ENCODE data around the gene DCP1A. TPM values are rescaled to one million over a fixed set of nuclear protein-coding genes. Genes with fewer than 3 reads are reported as not detected.

DCP1A gene
- total RNA-seq, 2 donors from 2014 or later = 17.8 to 18.8 TPM

DNA sequence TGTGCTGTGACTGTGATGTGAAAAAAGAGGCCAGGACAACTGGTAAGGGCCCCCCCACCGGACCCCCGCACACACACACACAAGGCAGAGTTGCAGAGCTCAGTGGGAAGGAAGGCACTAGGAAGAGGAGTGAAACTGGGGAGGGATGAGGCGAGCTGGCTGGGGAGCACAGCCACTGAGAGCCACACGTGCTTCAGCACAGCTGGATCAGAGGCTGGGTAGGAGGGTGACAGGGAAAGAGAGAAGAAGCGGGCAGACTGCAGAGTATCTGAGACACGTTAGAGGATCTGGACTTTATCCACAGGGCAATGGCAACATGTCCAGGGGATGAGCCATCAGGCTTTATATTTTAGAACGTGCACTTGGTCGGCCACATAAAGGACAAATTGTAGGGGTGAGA, 53.5 kb downstream of the DCP1A start:
- no peaks in the 10 kb centered on the region for H3K27me3 ChIP-seq
- DNase-seq (ENCODE audit: low spot score) = no peak
- peaks cover 19% of the 10 kb centered on the region for H3K36me3 ChIP-seq

DNA sequence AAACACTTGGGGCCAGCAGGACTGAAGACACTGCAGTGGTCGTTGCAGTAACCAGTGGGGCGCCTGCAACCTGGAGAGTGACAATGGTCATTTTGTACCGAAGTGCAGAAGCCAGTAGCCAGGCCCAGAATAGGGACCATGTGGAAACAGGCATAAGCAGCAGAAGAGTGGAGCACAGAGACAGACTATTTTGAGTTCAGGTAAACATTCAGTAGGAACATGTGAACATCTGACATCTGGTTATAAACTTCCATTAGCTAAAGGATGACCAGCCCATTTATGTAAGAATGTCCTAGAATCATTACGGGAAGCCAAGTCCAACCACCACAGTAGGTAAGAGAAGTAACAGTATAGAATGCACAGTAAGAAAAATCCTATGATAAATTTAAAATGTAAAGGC, 59.1 kb downstream of the DCP1A start:
- no peak for DNase-seq (ENCODE audit: low spot score)
- TF ChIP-seq, protein P1, sequence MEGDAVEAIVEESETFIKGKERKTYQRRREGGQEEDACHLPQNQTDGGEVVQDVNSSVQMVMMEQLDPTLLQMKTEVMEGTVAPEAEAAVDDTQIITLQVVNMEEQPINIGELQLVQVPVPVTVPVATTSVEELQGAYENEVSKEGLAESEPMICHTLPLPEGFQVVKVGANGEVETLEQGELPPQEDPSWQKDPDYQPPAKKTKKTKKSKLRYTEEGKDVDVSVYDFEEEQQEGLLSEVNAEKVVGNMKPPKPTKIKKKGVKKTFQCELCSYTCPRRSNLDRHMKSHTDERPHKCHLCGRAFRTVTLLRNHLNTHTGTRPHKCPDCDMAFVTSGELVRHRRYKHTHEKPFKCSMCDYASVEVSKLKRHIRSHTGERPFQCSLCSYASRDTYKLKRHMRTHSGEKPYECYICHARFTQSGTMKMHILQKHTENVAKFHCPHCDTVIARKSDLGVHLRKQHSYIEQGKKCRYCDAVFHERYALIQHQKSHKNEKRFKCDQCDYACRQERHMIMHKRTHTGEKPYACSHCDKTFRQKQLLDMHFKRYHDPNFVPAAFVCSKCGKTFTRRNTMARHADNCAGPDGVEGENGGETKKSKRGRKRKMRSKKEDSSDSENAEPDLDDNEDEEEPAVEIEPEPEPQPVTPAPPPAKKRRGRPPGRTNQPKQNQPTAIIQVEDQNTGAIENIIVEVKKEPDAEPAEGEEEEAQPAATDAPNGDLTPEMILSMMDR (IDR thresholded peaks at IDR 0.05) = no peak
- no peaks in the 10 kb centered on the region for H3K27me3 ChIP-seq
- no peaks in the 10 kb centered on the region for H3K9me3 ChIP-seq
- H3K4me3 ChIP-seq = no peak overlapping the region
- H3K36me3 ChIP-seq = peaks cover 65% of the 10 kb centered on the region
- no peaks in the 10 kb centered on the region for H3K4me1 ChIP-seq
- no peak overlapping the region for H3K27ac ChIP-seq

More for the DNA sequence above, 53.5 kb downstream of the DCP1A start:
- H3K27ac ChIP-seq = peak overlapping the region in 1 of 2 donors; percentile 20
- no peak overlapping the region for H3K4me3 ChIP-seq
- TF ChIP-seq, protein P1 (IDR thresholded peaks at IDR 0.05) = no peak
- no peaks in the 10 kb centered on the region for H3K9me3 ChIP-seq
- H3K4me1 ChIP-seq = peaks cover 0 to 8% of the 10 kb centered on the region in 2 donors

DNA sequence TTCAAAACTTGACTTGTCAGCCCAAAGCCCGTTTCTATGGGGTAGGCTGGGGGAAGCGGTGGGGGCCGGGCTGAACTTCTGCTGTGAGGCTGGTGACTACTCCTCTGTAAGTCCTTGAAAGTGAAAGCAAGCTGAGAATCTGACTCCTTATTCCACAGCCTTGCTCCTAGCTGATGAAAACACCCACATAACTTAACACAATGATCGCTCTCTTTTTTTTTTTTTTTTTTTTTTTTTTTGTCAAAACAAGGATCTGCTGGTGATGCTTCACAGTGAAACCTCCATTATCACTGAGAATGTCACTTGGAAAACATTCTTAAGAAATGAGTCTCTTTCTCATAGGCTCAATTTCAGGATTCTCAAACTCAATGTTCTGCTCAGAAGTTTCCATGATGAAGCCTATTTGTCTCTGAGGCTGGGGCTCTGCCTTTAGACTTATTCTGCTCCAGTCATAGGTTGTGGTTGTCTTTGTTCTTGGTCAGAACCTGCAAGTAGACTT, 60.2 kb downstream of the DCP1A start:
- TF ChIP-seq, protein P1 (IDR thresholded peaks at IDR 0.05) = no peak
- Histone ChIP-seq H3K4me1 (no peaks in the 10 kb centered on the region), H3K36me3 (peaks cover 60% of the 10 kb centered on the region)

DNA sequence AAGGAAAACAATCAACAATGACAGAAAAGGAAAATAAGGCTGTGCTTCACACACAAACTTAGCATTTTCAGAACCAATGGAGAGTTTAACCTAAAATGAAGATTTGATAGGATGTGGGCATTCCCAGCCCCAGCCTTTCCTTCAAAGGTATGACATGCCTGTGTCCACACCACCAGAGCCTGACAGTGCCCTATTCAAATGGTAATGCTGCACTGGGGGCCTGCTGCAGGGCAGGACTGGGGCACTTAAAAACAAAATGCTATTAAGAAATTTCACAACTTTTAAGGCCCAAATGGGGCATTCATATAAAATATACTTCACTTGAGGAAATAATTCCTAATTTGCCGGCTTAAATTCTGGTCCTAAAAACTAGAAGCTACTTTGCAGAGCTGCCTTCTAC, 60.6 kb downstream of the DCP1A start:
- TF ChIP-seq, protein P1 (IDR thresholded peaks at IDR 0.05) = no peak
- no peaks in the 10 kb centered on the region for H3K27me3 ChIP-seq
- DNase-seq (ENCODE audit: low spot score) = no peak
- peaks cover 55% of the 10 kb centered on the region for H3K36me3 ChIP-seq
- H3K4me3 ChIP-seq = no peak overlapping the region
- H3K9me3 ChIP-seq = no peaks in the 10 kb centered on the region
- no peak overlapping the region for H3K27ac ChIP-seq
- H3K4me1 ChIP-seq = no peaks in the 10 kb centered on the region

More for the DNA sequence above, 60.2 kb downstream of the DCP1A start:
- DNase-seq (ENCODE audit: low spot score) = no peak
- H3K27me3 ChIP-seq = no peaks in the 10 kb centered on the region
- H3K9me3 ChIP-seq = no peaks in the 10 kb centered on the region
- no peak overlapping the region for H3K27ac ChIP-seq
- H3K4me3 ChIP-seq = no peak overlapping the region

DNA sequence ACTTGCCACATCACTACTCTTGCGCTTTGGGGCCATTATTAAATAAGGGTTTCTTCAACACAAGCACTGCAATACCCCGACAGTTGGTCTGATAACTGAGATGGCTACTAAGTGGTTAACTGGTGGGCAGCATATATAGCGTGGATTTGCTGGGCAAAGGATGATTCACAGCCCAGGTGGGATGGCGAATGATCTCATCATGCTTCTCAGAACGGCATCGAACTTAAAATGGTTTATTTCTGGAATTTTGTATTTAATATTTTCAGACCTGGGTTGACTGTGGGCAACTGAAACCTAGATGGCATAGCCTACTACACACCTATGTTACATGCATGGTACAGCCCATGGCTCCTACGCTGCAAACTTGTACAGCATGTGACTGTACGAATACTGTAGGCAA, 64.8 kb downstream of the DCP1A start:
- H3K4me1 ChIP-seq = no peaks in the 10 kb centered on the region
- H3K27ac ChIP-seq = no peak overlapping the region
- H3K4me3 ChIP-seq = no peak overlapping the region
- no peaks in the 10 kb centered on the region for H3K9me3 ChIP-seq
- TF ChIP-seq, protein P1 (IDR thresholded peaks at IDR 0.05) = no peak
- H3K36me3 ChIP-seq = peaks cover 34% of the 10 kb centered on the region
- no peak for DNase-seq (ENCODE audit: low spot score)
- no peaks in the 10 kb centered on the region for H3K27me3 ChIP-seq

DNA sequence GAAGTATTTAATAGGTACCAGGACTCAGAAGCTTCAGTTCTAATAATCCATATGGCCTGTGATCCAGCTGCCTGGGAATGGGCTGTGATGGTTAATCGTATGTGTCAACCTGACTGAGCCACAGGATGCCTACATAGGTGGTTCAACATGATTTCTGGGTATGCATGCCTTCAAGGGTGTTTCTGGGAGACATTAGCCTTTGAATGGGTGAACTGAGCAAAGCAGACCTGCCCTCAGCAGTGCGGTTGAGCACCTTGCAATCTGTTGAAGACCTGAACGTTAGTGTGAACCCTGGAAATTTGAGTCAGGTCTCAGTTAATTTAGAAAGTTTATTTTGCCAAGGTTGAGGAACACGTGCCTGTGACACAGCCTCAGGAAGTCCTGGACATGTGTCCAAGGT, 68.7 kb downstream of the DCP1A start:
- Histone ChIP-seq H3K27ac (no peak overlapping the region), H3K4me3 (no peak overlapping the region), H3K36me3 (peaks cover under 1% of the 10 kb centered on the region), H3K4me1 (no peaks in the 10 kb centered on the region), H3K9me3 (no peaks in the 10 kb centered on the region), H3K27me3 (no peaks in the 10 kb centered on the region)
- TF ChIP-seq, protein P1 (IDR thresholded peaks at IDR 0.05) = no peak
- no peak for DNase-seq (ENCODE audit: low spot score)
